Measurements from ENCODE around the gene MXD1. TPM values are rescaled to one million over a fixed set of nuclear protein-coding genes. Genes with fewer than 3 reads are reported as not detected.

The MXD1 gene
- total RNA-seq, 1 experiment from 2014 or later: 13.3 TPM

GRCh38 chr2:69952336-69953115 lies 37.6 kb downstream of the MXD1 start:
- no peaks in the 10 kb centered on the region for H3K9me3 Mint-ChIP-seq (ENCODE audit: low read depth, unreplicated experiment)
- no peak for TF ChIP-seq CTCF (IDR thresholded peaks at IDR 0.05; ENCODE audit: unreplicated experiment)
- CTCF ChIA-PET: no interaction called here

GRCh38 chr2:69954084-69954483 lies 39.2 kb downstream of the MXD1 start:
- intact Hi-C loops (cut with micrococcal nuclease; ENCODE audit: unreplicated experiment): no loop called here
- Mint-ChIP-seq H3K4me3 (ENCODE audit: low read depth, unreplicated experiment) (no peak overlapping the region), H3K27ac (ENCODE audit: unreplicated experiment) (no peak overlapping the region), H3K4me1 (ENCODE audit: low read depth, unreplicated experiment) (peaks cover 12% of the 10 kb centered on the region), H3K27me3 (ENCODE audit: unreplicated experiment) (peaks cover 42% of the 10 kb centered on the region), H3K36me3 (ENCODE audit: insufficient read depth, unreplicated experiment) (no peaks in the 10 kb centered on the region), H3K9me3 (ENCODE audit: low read depth, unreplicated experiment) (no peaks in the 10 kb centered on the region)
- BruUV-seq (replicated peaks): no TSS peak
- no peak for DNase-seq
- CTCF ChIA-PET: no interaction called here
- no peak for TF ChIP-seq CTCF (IDR thresholded peaks at IDR 0.05; ENCODE audit: unreplicated experiment)

More at GRCh38 chr2:69952336-69953115, 37.6 kb downstream of the MXD1 start:
- Mint-ChIP-seq H3K4me1 (ENCODE audit: low read depth, unreplicated experiment) (peaks cover 16% of the 10 kb centered on the region), H3K36me3 (ENCODE audit: insufficient read depth, unreplicated experiment) (no peaks in the 10 kb centered on the region), H3K4me3 (ENCODE audit: low read depth, unreplicated experiment) (no peak overlapping the region), H3K27me3 (ENCODE audit: unreplicated experiment) (peaks cover 26% of the 10 kb centered on the region), H3K27ac (ENCODE audit: unreplicated experiment) (no peak overlapping the region)
- BruUV-seq (replicated peaks): no TSS peak
- no peak for DNase-seq
- intact Hi-C loops (cut with micrococcal nuclease; ENCODE audit: unreplicated experiment): no loop called here

GRCh38 chr2:69955029-69955428 lies 40.1 kb downstream of the MXD1 start:
- H3K9me3 Mint-ChIP-seq (ENCODE audit: low read depth, unreplicated experiment): no peaks in the 10 kb centered on the region
- no peak overlapping the region for H3K4me3 Mint-ChIP-seq (ENCODE audit: low read depth, unreplicated experiment)

GRCh38 chr2:69956475-69956979 lies 41.6 kb downstream of the MXD1 start:
- intact Hi-C loops (cut with micrococcal nuclease; ENCODE audit: unreplicated experiment): no loop called here
- peaks cover 12% of the 10 kb centered on the region for H3K4me1 Mint-ChIP-seq (ENCODE audit: low read depth, unreplicated experiment)
- DNase-seq: no peak
- BruUV-seq (replicated peaks): no TSS peak
- H3K27ac Mint-ChIP-seq (ENCODE audit: unreplicated experiment): no peak overlapping the region
- H3K36me3 Mint-ChIP-seq (ENCODE audit: insufficient read depth, unreplicated experiment): no peaks in the 10 kb centered on the region
- no peak for TF ChIP-seq CTCF (IDR thresholded peaks at IDR 0.05; ENCODE audit: unreplicated experiment)
- H3K27me3 Mint-ChIP-seq (ENCODE audit: unreplicated experiment): peaks cover 54% of the 10 kb centered on the region
- no peaks in the 10 kb centered on the region for H3K9me3 Mint-ChIP-seq (ENCODE audit: low read depth, unreplicated experiment)
- no peak overlapping the region for H3K4me3 Mint-ChIP-seq (ENCODE audit: low read depth, unreplicated experiment)
- CTCF ChIA-PET: interaction anchor here (0.6 kb wide), 1 partner anchor 8 kb away, joined by 10 read pairs; no protein-coding TSS in a partner anchor

More at GRCh38 chr2:69955029-69955428, 40.1 kb downstream of the MXD1 start:
- Mint-ChIP-seq H3K27ac (ENCODE audit: unreplicated experiment) (no peak overlapping the region), H3K36me3 (ENCODE audit: insufficient read depth, unreplicated experiment) (no peaks in the 10 kb centered on the region), H3K27me3 (ENCODE audit: unreplicated experiment) (peaks cover 51% of the 10 kb centered on the region), H3K4me1 (ENCODE audit: low read depth, unreplicated experiment) (peaks cover 12% of the 10 kb centered on the region)
- intact Hi-C loops (cut with micrococcal nuclease; ENCODE audit: unreplicated experiment): no loop called here
- CTCF ChIA-PET: interaction anchor here (0.5 kb wide), 1 partner anchor 351 kb away, joined by 4 read pairs; no protein-coding TSS in a partner anchor
- peak; percentile 44 for DNase-seq
- no TSS peak for BruUV-seq (replicated peaks)
- no peak for TF ChIP-seq CTCF (IDR thresholded peaks at IDR 0.05; ENCODE audit: unreplicated experiment)

All from Calu3 (cell line).